ENCODE data around the gene ZNF486.
"Not testable (repeated sequence)": the region's sequence is repeated elsewhere in the genome, so short reads cannot be mapped to it uniquely, and the experiment has no call there.

ZNF486 gene

GRCh38 chr19:20154636-20155035, 12.4 kb upstream of the ZNF486 start:
- no peak overlapping the region for H3K27ac ChIP-seq
- CTCF ChIA-PET = no interaction called here
- TF ChIP-seq, protein P1, sequence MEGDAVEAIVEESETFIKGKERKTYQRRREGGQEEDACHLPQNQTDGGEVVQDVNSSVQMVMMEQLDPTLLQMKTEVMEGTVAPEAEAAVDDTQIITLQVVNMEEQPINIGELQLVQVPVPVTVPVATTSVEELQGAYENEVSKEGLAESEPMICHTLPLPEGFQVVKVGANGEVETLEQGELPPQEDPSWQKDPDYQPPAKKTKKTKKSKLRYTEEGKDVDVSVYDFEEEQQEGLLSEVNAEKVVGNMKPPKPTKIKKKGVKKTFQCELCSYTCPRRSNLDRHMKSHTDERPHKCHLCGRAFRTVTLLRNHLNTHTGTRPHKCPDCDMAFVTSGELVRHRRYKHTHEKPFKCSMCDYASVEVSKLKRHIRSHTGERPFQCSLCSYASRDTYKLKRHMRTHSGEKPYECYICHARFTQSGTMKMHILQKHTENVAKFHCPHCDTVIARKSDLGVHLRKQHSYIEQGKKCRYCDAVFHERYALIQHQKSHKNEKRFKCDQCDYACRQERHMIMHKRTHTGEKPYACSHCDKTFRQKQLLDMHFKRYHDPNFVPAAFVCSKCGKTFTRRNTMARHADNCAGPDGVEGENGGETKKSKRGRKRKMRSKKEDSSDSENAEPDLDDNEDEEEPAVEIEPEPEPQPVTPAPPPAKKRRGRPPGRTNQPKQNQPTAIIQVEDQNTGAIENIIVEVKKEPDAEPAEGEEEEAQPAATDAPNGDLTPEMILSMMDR (conservative IDR thresholded peaks at IDR 0.05; ENCODE audit: low read depth) = no peak
- POLR2A ChIA-PET (ENCODE audit: low non-redundant PET) = no interaction called here
- DNase-seq (ENCODE audit: low spot score) = no peak

DNA sequence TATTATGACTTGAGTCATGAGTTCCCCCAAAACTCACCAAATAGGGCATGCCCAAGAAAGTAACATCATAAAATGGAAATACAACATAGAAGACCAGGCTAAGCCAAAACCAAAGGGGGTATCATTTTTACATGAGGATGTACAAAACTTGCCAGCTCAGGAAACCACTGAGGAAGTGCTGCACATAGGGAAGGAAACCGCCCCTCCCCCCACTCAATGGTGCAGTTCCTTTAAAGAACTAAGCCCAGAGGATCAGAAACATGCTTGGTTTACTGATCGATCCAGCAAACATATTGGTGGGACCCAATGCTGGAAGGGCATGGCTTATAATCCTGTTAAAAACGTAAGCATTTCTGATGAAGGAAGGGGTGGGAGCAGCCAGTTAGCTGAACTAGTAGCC, 4.2 kb upstream of the ZNF486 start:
- ChIA-PET POLR2A (ENCODE audit: low non-redundant PET) (no interaction called here), CTCF (no interaction called here)
- DNase-seq (ENCODE audit: low spot score) = no peak
- H3K27ac ChIP-seq = no peak overlapping the region
- TF ChIP-seq, protein P1 (conservative IDR thresholded peaks at IDR 0.05; ENCODE audit: low read depth) = no peak

DNA sequence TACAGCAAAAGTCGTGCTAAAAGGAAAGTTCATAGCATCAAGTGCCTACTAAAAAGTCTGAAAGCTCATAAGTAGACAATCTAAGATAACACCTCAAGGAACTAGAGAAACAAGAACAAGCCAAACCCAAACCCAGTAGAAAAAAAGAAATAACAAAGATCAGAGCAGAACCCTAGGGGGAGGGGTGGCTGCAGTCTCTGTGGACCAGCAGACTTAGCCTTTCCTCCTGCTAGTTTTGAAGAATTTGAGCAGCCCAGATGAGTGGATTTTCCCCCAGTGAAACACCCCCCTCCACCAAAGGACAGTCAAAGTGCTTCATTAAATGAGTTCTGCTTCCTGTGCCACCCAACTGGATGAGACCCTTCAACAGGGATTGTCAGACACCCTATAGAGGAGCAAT, 2.6 kb upstream of the ZNF486 start:
- TF ChIP-seq, protein P1 (conservative IDR thresholded peaks at IDR 0.05; ENCODE audit: low read depth) = no peak
- DNase-seq (ENCODE audit: low spot score) = no peak
- ChIA-PET POLR2A (ENCODE audit: low non-redundant PET) (no interaction called here), CTCF (no interaction called here)
- H3K27ac ChIP-seq = no peak overlapping the region

- no peak for DNase-seq (ENCODE audit: low spot score)
- no peak overlapping the region for H3K27ac ChIP-seq
- ChIA-PET POLR2A (ENCODE audit: low non-redundant PET) (no interaction called here), CTCF (no interaction called here)
- TF ChIP-seq, protein P1 (conservative IDR thresholded peaks at IDR 0.05; ENCODE audit: low read depth) = no peak
Observed at GRCh38 chr19:20165971-20166592, 932 bp upstream of the ZNF486 start.

DNA sequence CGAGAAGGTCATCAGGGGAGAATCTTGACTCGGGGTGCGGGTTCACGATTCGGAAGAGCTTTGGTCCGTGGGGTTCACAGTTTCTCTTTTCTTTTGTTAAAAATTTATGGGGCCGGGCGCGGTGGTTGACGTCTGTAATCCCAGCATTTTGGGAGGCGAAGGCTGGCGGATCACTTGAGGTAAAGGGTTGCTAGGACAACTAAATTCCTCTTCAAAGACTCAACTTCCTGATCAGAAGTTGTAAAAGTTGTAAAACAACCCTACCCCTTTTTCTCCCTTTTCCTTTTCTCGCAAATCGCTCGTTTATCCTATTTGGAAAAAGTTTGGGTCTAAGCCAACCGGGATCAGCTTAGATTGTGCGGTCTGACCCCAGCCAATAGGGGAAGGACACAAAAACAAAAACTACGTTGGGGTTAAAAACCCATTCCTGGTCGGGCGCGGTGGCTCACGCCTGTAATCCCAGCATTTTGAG, 673 bp downstream of the ZNF486 start:
- TF ChIP-seq, protein P1 (conservative IDR thresholded peaks at IDR 0.05; ENCODE audit: low read depth) = no peak
- DNase-seq (ENCODE audit: low spot score) = no peak
- POLR2A ChIA-PET (ENCODE audit: low non-redundant PET) = no interaction called here
- peak overlapping the region; percentile 72 for H3K27ac ChIP-seq
- CTCF ChIA-PET = no interaction called here

DNA sequence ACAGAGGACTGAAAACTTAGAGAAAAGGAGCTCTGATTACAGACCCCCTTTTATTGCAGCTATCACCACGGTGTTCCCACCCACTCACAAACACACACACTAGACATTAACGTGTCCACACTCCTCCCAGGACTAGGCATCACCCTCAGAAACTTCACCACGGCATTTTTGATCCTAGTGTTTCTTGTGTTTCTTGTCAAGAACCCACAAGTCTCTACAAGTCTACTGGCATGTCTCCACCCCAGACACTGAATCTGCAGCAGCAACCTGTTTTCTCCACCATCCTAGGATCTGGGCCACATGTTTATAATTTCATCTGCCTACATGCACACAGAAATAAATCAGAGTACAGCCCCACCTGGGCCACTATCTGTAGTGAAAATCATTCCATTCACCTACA, 4.3 kb downstream of the ZNF486 start:
- CTCF ChIA-PET = interaction anchor here (0.7 kb wide), 1 partner anchor 463 kb away, joined by 3 read pairs; no protein-coding TSS in a partner anchor
- POLR2A ChIA-PET (ENCODE audit: low non-redundant PET) = no interaction called here

GRCh38 chr19:20175848-20176247, 8.8 kb downstream of the ZNF486 start:
- CTCF ChIA-PET; DNase-seq (ENCODE audit: low spot score); POLR2A ChIA-PET (ENCODE audit: low non-redundant PET); H3K27ac ChIP-seq: not testable (repeated sequence)

More for the DNA sequence above, 4.3 kb downstream of the ZNF486 start:
- TF ChIP-seq, protein P1 (conservative IDR thresholded peaks at IDR 0.05; ENCODE audit: low read depth) = no peak
- no peak overlapping the region for H3K27ac ChIP-seq
- peak; percentile 3 for DNase-seq (ENCODE audit: low spot score)

- POLR2A ChIA-PET (ENCODE audit: low non-redundant PET); CTCF ChIA-PET; H3K27ac ChIP-seq; DNase-seq (ENCODE audit: low spot score): not testable (repeated sequence)
Observed at GRCh38 chr19:20179956-20180355, 12.9 kb downstream of the ZNF486 start.
